Amniotic epithelial cell (primary cell): ENCODE measurements around the gene BARHL1.
A peak's percentile ranks its signal among the peaks of the same experiment; 100 is the strongest.

Experiments used
- DNase-seq: peaks from one replicate; pipeline ENCODE4 v3.0.0-alpha.2; 2010; ENCODE audit warnings: low read depth

The BARHL1 gene

GRCh38 chr9:132582276-132582785 is at the start of gene BARHL1:
Gene BARHL1, plus strand, starts transcription at chr9:132582606. Its CDS starts 192 bp downstream, at chr9:132582798.
- no peak for DNase-seq

- DNase-seq, result no peak
These were observed 47.6 kb upstream of the BARHL1 start for GRCh38 chr9:132534832-132535231.

GRCh38 chr9:132536124-132536523 is 46.3 kb upstream of the BARHL1 start:
- DNase-seq, result no peak

DNA sequence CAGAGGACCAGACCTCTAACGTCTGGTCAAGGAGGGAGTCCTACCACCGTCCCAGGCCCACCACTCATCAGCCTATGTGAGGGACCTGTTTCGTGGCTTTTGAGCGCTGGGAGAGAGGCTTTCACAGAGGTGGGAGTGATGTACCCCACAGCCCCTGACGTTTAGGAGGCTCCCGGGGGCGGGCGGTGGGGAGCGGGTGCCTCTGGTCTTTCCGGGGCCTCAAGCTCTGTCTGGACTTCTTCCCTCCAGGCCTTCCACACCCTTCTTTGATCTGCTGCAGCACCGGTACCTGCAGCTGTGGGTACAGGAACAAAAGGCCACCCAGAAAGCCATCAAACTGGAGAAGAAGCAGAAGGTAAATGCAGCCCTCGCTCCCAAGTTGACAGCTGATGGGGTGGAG is 45.1 kb upstream of the BARHL1 start:
- DNase-seq, result no peak

GRCh38 chr9:132538071-132538470 is 44.3 kb upstream of the BARHL1 start:
- no peak for DNase-seq

DNA sequence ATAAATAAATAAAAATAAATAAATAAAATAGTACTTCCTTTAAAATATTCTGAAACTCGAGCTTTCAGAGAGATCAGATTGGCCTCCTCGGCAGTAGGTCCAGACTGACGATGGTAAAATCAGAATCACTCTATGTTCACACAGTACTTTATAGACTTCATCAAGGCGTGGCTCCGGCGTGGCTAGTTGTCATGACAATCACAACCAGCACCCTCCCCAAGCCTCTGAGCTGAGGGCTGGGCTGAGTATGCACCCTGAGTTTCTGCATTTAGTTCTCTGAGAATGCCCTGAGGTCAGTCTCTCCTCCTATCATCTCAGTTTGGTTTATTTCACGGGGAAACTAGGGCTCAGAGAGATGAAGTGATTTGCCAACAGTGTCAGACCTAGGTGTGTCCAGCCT is 43.3 kb upstream of the BARHL1 start:
- DNase-seq, result no peak

GRCh38 chr9:132541051-132541450 is 41.4 kb upstream of the BARHL1 start:
- DNase-seq, result no peak

DNA sequence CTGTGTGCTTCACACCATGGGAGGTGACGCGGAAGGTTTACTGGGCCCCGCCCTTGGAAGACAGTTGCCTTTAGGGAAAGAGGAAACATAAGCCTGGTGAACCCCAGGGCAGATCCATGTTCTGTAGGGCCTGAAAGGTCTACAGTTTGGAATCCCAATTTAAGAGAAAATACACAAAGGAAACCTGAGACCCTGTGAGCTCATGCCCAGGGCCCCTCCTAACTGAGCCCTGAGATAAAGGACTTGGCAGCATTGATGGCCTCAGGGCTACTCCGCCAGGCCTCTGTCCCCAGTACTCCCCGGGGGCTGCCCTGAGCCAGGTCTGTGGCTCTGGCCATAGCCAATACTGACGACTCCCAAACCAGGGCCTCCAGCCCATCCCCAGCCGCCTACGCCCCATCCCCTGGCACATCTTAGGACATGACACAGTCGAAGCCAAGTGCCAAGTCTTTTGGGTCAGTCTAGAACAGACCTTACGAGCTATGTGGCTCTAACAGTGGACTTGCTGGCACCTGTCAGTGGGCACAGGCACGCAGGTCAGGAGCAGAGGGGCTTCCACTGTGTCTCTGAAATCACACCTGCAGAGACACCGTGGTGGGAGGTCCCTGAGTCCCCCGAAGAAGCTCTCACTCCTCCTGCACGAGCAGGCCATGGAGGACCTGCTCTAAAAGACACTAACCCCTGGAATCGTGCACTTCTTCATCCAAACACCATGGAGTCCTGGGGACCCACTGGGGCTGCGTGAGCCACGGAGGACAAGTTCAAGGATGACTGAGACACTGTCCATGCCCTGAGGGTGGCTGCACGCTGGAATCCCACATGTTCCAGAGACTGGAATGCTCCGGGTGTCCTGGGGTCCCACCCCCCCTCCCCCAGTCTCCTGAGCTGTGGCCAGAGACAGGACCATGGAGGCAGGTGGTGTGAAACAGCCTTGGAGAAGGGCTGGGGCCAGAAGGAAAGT is 40.3 kb upstream of the BARHL1 start:
- no peak for DNase-seq

DNA sequence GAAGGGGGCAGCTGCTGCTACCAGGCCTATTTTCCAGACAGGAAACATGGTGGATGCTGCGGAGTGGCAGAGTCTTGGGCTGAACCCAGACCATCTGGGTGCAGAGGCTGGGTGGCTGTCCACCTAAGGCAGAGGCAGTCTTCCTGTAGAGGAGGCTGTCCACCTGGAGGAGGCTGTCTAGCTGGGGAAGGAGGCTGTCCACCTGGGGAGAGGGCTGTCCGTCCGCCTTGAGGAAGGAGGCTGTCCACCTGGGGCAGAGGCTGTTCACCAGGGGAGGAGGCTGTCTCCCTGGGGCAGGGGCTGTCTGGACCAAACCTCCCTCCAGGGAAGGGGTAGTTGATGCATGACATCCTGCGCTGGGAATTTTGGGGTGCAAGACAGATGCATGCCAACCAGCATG is 39.2 kb upstream of the BARHL1 start:
- no peak for DNase-seq

- DNase-seq, result no peak
These were observed 38.4 kb upstream of the BARHL1 start for GRCh38 chr9:132543960-132544359.

DNA sequence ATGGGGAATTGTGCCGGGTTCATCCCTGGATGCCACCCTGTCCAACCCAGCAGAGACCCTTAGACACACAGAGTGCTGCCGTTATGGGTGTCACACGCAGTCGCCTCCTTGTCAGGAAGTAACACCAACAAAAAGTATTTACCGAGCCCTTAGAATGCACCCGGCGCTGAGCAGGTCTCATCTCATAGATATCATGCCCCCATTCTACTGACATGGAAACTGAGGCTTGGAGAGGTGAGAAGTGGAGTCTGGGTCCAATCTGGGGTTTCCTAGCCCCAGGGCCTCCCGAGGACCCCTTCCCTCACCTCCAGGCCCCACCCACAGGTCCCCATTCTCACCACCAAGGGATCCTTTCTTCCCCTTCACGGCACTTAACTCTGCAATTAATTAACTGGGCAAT is 36.8 kb upstream of the BARHL1 start:
- no peak for DNase-seq

GRCh38 chr9:132546148-132547051 is 36.0 kb upstream of the BARHL1 start:
- peak; percentile 16 for DNase-seq

- DNase-seq, result no peak
These were observed 35.4 kb upstream of the BARHL1 start for GRCh38 chr9:132547052-132547431.

GRCh38 chr9:132547436-132547835 is 35.0 kb upstream of the BARHL1 start:
- no peak for DNase-seq

- DNase-seq, result no peak
These were observed 34.3 kb upstream of the BARHL1 start for GRCh38 chr9:132547976-132548730.

GRCh38 chr9:132548751-132549640 is 33.4 kb upstream of the BARHL1 start:
- DNase-seq, result no peak

GRCh38 chr9:132551556-132551955 is 30.9 kb upstream of the BARHL1 start:
- DNase-seq, result no peak

GRCh38 chr9:132552041-132552440 is 30.4 kb upstream of the BARHL1 start:
- no peak for DNase-seq

GRCh38 chr9:132554755-132555154 is 27.7 kb upstream of the BARHL1 start:
- no peak for DNase-seq

DNA sequence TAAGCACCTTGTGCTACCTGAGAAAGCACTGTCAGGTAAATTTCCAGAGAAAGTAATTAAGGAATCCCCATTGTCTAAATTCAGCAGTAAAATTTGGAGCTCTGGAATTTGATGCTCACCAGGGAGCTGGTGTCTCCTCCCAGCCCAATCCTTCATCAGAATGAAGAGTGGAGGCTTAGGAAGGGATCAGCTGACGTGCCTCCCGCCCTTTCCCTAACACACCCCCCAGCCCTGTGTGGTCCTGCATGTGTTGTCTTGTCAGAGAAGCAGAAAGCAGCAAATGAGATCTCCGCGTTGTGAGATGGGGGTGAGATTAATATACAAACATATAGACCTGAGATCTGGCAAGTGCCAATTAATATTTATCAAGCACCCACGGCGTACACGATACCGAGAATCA is 26.9 kb upstream of the BARHL1 start:
- no peak for DNase-seq

DNA sequence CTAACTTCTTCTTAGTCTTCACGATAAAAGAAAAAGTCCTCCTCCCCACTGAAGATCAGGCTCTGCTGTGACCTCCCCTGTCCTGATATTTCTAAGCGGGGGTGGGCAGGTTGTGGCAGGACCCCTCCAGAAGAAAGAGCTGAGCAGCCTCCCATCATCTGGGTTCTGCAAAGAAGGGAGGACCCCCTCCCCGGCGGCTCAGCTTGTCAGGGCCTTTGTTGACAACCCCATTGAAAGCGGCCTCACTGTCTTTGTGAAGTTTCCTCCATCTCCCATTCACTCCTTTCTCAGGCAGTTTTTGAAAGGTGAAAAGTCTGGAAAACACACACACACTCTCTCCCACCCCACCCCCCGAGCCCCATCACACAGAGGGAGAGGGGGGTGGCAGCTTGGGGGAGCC is 26.2 kb upstream of the BARHL1 start:
- DNase-seq, result no peak
